Gastrocnemius medialis (tissue), 4 donors: Measurements from ENCODE around the gene HBS1L. TPM values are rescaled to one million over a fixed set of nuclear protein-coding genes. Genes with fewer than 3 reads are reported as not detected.

Experiments
- ATAC-seq, 2 donors: fragments of 150-250 bp; one replicate each; pipeline ENCODE4 v1.9.1; 2016
- DNase-seq, 2 donors: peaks; one replicate each; pipeline ENCODE4 v3.0.0-alpha.2; 2019
- H3K27ac ChIP-seq, 4 donors: fragments of 200-600 bp; sonication (generic); 1 replicate in 1 of 4; 2 replicates in 3 of 4; pipeline ENCODE4 v1.5.1; 2016 to 2018; ENCODE audit warnings: mild to moderate bottlenecking in 2 of 4, moderate library complexity in 1 of 4
- H3K27me3 ChIP-seq, 3 donors: fragments of 200-600 bp; sonication (generic) in 2 of 3; 1 replicate in 1 of 3; 2 replicates in 2 of 3; pipeline versions ENCODE4 v1.5.1 to v1.6.0; 2016 to 2019; ENCODE audit warnings: mild to moderate bottlenecking in 1 of 3, moderate library complexity in 1 of 3
- H3K36me3 ChIP-seq, 2 donors: fragments of 200-600 bp; sonication (generic) in 1 of 2; one replicate each; pipeline ENCODE4 v1.5.1; 2017 to 2018
- H3K4me1 ChIP-seq, 2 donors: fragments of 200-600 bp; sonication (generic) in 1 of 2; one replicate each; pipeline ENCODE4 v1.5.1; 2016 to 2017; ENCODE audit warnings: mild to moderate bottlenecking in 2 of 2
- H3K4me3 ChIP-seq, 4 donors: fragments of 200-600 bp; sonication (generic) in 3 of 4; 1 replicate in 1 of 4; 2 replicates in 3 of 4; pipeline ENCODE4 v1.5.1; 2016 to 2019; ENCODE audit warnings: mild to moderate bottlenecking in 2 of 4
- H3K9me3 ChIP-seq, 3 donors: fragments of 200-600 bp; sonication (generic) in 2 of 3; 1 replicate in 1 of 3; 2 replicates in 2 of 3; pipeline ENCODE4 v1.5.1; 2016 to 2019
- CTCF ChIP-seq, 5 experiments: fragments of 450-650 bp in 3 of 5; fragments of 200-600 bp in 2 of 5; sonication (generic) in 2 of 5; IDR thresholded peaks in 4 of 5; conservative IDR thresholded peaks in 1 of 5; 1 replicate in 4 of 5; 2 replicates in 1 of 5; pipeline ENCODE4 v1.5.1; 2016 to 2019; ENCODE audit warnings: antibody characterized with exemption in 5 of 5, mild to moderate bottlenecking in 3 of 5, moderate library complexity in 3 of 5
- POLR2A ChIP-seq, 2 donors: fragments of 450-650 bp; IDR thresholded peaks; one replicate each; pipeline ENCODE4 v1.6.1; 2017; ENCODE audit warnings: antibody characterized with exemption in 2 of 2, mild to moderate bottlenecking in 2 of 2, moderate library complexity in 2 of 2
- in situ Hi-C, 4 donors: fragments of 200-750 bp; cut with MboI; loops; one replicate each; pipeline versions ENCODE4 v1.15.0 to v1.8.0; 2017; ENCODE audit warnings: low sequenced_read_pairs in 4 of 4
- intact Hi-C: fragments of 100-400 bp; cut with DNase I; formaldehyde crosslinking; loops from one replicate; pipeline ENCODE4 v1.15.1; 2023; ENCODE audit warnings: low total_unique reads
- total RNA-seq, 4 donors: library from RNA; depleted of rRNA; stranded (reverse); fragments of >200 nt; gene quantifications; one replicate each; pipeline versions ENCODE4 v1.1.0 to v1.2.3, GENCODE V29; 2016

Gene HBS1L
- total RNA-seq, 4 donors from 2014 or later: 97.9 to 139 (median 120) TPM

DNA sequence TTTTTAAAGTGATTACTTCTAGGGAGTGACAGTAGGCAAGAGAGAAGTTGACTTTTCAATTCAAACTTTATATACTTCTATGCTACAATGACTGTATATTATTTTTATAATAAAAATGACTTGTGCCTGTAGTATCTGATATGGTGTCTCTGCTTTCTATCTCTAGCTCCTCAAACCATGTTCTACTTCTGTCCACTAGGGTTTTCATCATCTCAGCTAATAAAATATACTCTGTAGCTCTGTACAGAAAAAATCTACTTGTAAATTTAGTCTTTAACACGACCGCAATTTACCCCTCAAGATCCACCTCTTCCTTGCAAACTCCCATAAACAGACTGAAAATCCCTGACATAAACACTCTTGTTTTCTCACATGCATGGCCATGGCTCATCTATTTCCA lies 42.3 kb downstream of the HBS1L start:
- no peak for TF ChIP-seq CTCF (IDR thresholded peaks at IDR 0.05 in 4 of 5, conservative IDR thresholded peaks at IDR 0.05 in 1 of 5)
- no peak for TF ChIP-seq POLR2A (IDR thresholded peaks at IDR 0.05)
- Histone ChIP-seq H3K27me3 (no peaks in the 10 kb centered on the region), H3K27ac (no peak overlapping the region), H3K36me3 (no peaks in the 10 kb centered on the region), H3K9me3 (no peaks in the 10 kb centered on the region), H3K4me1 (peaks cover 5 to 22% of the 10 kb centered on the region in 2 donors), H3K4me3 (no peak overlapping the region)
- DNase-seq (no peak), ATAC-seq (no peak)
- in situ Hi-C loops (no loop called here), intact Hi-C loops (no loop called here)

- H3K4me1 ChIP-seq: peaks cover 5 to 18% of the 10 kb centered on the region in 2 donors
- ATAC-seq: no peak
- no peak for TF ChIP-seq POLR2A (IDR thresholded peaks at IDR 0.05)
- no peak for TF ChIP-seq CTCF (IDR thresholded peaks at IDR 0.05 in 4 of 5, conservative IDR thresholded peaks at IDR 0.05 in 1 of 5)
- no peak overlapping the region for H3K27ac ChIP-seq
- no peaks in the 10 kb centered on the region for H3K27me3 ChIP-seq
- no peak for DNase-seq
- in situ Hi-C loops (no loop called here), intact Hi-C loops (no loop called here)
- H3K36me3 ChIP-seq: no peaks in the 10 kb centered on the region
- H3K4me3 ChIP-seq: no peak overlapping the region
- H3K9me3 ChIP-seq: no peaks in the 10 kb centered on the region
Observed at GRCh38 chr6:135008941-135009290, 45.7 kb downstream of the HBS1L start.

DNA sequence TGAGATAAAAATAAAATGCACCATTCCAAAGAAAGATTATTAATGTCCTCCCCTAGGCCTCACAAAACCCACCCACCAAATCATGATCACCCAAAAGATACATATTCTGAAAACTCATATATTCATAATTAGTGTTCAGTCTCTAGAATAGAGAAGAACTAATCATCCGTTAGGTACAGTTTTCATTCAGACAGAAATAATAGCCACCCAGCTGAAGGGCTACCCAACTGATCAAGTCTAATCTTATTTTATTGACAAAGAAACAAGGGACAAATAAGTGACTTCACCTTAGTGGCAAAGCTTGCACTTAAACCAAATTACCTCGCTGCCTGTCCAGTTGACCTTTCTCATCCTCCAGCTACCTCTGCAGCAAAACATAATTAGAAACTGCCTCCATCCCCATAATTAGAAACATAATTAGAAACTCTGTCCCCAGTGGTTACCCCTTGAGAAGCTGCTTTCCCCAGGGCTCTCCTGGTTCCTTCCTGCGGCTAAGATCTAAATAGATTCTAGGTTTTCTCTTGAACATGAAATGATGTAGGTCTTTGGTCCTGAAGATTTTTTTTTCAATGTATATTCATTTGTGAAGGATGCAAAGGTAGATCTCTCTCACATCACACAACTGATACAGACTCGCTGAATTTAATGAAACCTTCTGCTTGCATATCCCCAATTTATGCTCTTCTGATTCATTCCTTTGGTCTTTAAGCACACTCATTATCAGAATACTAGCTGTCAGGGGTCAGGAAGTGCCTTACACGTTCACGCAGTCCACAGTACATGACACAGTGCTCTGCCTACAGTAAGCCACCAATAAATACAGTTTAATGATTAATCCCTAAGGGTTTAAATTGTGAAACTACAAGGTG lies 46.3 kb downstream of the HBS1L start:
- Histone ChIP-seq H3K4me3 (no peak overlapping the region), H3K9me3 (no peaks in the 10 kb centered on the region), H3K27me3 (no peaks in the 10 kb centered on the region), H3K27ac (no peak overlapping the region), H3K36me3 (no peaks in the 10 kb centered on the region), H3K4me1 (peaks cover 4 to 12% of the 10 kb centered on the region in 2 donors)
- intact Hi-C loops (no loop called here), in situ Hi-C loops (no loop called here)
- no peak for DNase-seq
- no peak for ATAC-seq
- no peak for TF ChIP-seq POLR2A (IDR thresholded peaks at IDR 0.05)
- no peak for TF ChIP-seq CTCF (IDR thresholded peaks at IDR 0.05 in 4 of 5, conservative IDR thresholded peaks at IDR 0.05 in 1 of 5)

DNA sequence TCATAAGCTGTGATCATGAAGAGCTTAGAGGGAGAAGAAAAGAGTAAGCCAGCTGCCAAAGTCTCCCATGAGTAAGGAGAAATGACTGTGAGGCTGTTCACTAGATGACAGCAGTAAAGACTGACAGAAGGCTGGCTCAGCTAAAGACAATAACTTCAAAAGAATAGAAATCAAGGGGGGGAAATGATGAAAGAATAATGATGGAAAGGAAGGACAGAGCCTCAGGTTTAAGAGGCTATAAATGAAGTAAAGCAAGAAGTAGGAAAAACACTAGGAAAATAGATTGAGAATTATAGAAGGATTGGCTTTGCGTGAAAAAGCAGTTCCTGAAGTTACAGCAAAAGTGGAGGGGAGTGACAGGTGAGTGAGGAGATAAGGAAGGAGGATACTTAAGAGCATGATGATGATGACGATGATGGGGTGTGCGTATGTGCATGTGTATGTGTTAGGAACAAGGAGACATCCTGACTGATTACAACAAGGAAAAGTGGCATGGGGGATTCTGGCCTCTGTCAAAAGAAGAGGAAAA lies 48.2 kb downstream of the HBS1L start:
- Histone ChIP-seq H3K4me3 (no peak overlapping the region), H3K36me3 (peaks cover 0 to 7% of the 10 kb centered on the region in 2 donors), H3K9me3 (no peaks in the 10 kb centered on the region), H3K27me3 (no peaks in the 10 kb centered on the region), H3K27ac (no peak overlapping the region), H3K4me1 (peaks cover 0 to 7% of the 10 kb centered on the region in 2 donors)
- no peak for DNase-seq
- TF ChIP-seq CTCF (IDR thresholded peaks at IDR 0.05 in 4 of 5, conservative IDR thresholded peaks at IDR 0.05 in 1 of 5) (no peak), POLR2A (IDR thresholded peaks at IDR 0.05) (no peak)
- intact Hi-C loops: no loop called here
- in situ Hi-C loops: no loop called here
- ATAC-seq: no peak
